Large intestine (tissue), 3 donors: ENCODE data around the gene PRSS38. TPM values are rescaled to one million over a fixed set of nuclear protein-coding genes. Genes with fewer than 3 reads are reported as not detected.

Experiments
- DNase-seq, 2 donors: peaks; one replicate each; pipeline versions ENCODE4 v3.0.0 to v3.0.0-alpha.2; 2013
- H3K27ac ChIP-seq: one replicate; pipeline ENCODE4 v1.5.1; 2013; ENCODE audit warnings: low read length
- H3K27me3 ChIP-seq: 2 replicates; pipeline ENCODE4 v1.6.1; 2013; ENCODE audit warnings: low read length; ENCODE audit not compliant: control insufficient read depth, insufficient read depth
- H3K36me3 ChIP-seq: 2 replicates; pipeline ENCODE4 v1.6.1; 2013; ENCODE audit warnings: low read length; ENCODE audit not compliant: control insufficient read depth, insufficient read depth
- H3K4me1 ChIP-seq: one replicate; pipeline ENCODE4 v1.6.1; 2013; ENCODE audit warnings: low read length; ENCODE audit not compliant: control insufficient read depth, insufficient read depth
- H3K4me3 ChIP-seq: one replicate; pipeline ENCODE4 v1.5.1; 2013; ENCODE audit warnings: low read length
- H3K9me3 ChIP-seq: one replicate; pipeline ENCODE4 v1.6.1; 2013; ENCODE audit warnings: mild to moderate bottlenecking, low read depth, low read length, moderate library complexity; ENCODE audit not compliant: control insufficient read depth
- WGBS: methylation state at CpG from one replicate; pipeline ENCODE4 v1.1.5; 2013; ENCODE audit warnings: low lambda C conversion rate; ENCODE audit not compliant: insufficient coverage; 5-methylcytosine and 5-hydroxymethylcytosine counted together
- polyA plus RNA-seq: library from polyadenylated mRNA; unstranded; fragments of 120-200 nt; gene quantifications from one replicate; pipeline ENCODE4 v1.2.1, GENCODE V29; 2013

PRSS38 gene
- polyA plus RNA-seq, 1 donor = not detected

GRCh38 chr1:227892489-227893299 lies 77.2 kb downstream of the PRSS38 start:
- no peak overlapping the region for H3K4me3 ChIP-seq
- 27% methylated on average over 2 of the region's 17 CpGs for WGBS
- DNase-seq = no peak
- no peaks in the 10 kb centered on the region for H3K36me3 ChIP-seq
- no peaks in the 10 kb centered on the region for H3K4me1 ChIP-seq
- H3K27ac ChIP-seq = no peak overlapping the region
- H3K9me3 ChIP-seq = no peaks in the 10 kb centered on the region
- no peaks in the 10 kb centered on the region for H3K27me3 ChIP-seq

- Histone ChIP-seq H3K27ac (no peak overlapping the region), H3K4me3 (no peak overlapping the region), H3K4me1 (no peaks in the 10 kb centered on the region), H3K9me3 (no peaks in the 10 kb centered on the region), H3K27me3 (no peaks in the 10 kb centered on the region), H3K36me3 (no peaks in the 10 kb centered on the region)
- no CpG with 5 or more reads among the region's 9 CpGs for WGBS
- DNase-seq = no peak
Measured at GRCh38 chr1:227893300-227893948, 77.9 kb downstream of the PRSS38 start.

- Histone ChIP-seq H3K4me1 (no peaks in the 10 kb centered on the region), H3K4me3 (no peak overlapping the region), H3K9me3 (no peaks in the 10 kb centered on the region), H3K27me3 (no peaks in the 10 kb centered on the region), H3K36me3 (no peaks in the 10 kb centered on the region), H3K27ac (no peak overlapping the region)
- no CpG with 5 or more reads among the region's 27 CpGs for WGBS
- no peak for DNase-seq
Measured at GRCh38 chr1:227893949-227894721, 78.7 kb downstream of the PRSS38 start.

GRCh38 chr1:227894831-227895451 lies 79.5 kb downstream of the PRSS38 start:
- H3K4me3 ChIP-seq = no peak overlapping the region
- no peaks in the 10 kb centered on the region for H3K27me3 ChIP-seq
- DNase-seq = no peak
- no peak overlapping the region for H3K27ac ChIP-seq
- WGBS = no CpG with 5 or more reads among the region's 12 CpGs
- H3K9me3 ChIP-seq = no peaks in the 10 kb centered on the region
- H3K4me1 ChIP-seq = no peaks in the 10 kb centered on the region
- no peaks in the 10 kb centered on the region for H3K36me3 ChIP-seq

Other genes starting within 250 kb of the PRSS38 start
- 13.4 TPM for gene JMJD4, start 80.4 kb upstream of the PRSS38 start, polyA plus RNA-seq
- 25.2 TPM for gene SNAP47, start 80.2 kb upstream of the PRSS38 start, polyA plus RNA-seq
- gene WNT9A, start 132.3 kb downstream of the PRSS38 start, polyA plus RNA-seq = 5.1 TPM
- gene WNT3A, start 191.3 kb downstream of the PRSS38 start, polyA plus RNA-seq = not detected